Keratinocyte (primary cell): Measurements from ENCODE around the gene VPS13D.

Source experiments
- EZH2 ChIP-seq: IDR thresholded peaks from one replicate; pipeline ENCODE4 v1.6.1; 2012; ENCODE audit warnings: inconsistent platforms, mild to moderate bottlenecking, low read length, moderate library complexity
- TF ChIP-seq, protein P1 (sequence below), 3 experiments: IDR thresholded peaks in 1 of 3; conservative IDR thresholded peaks in 1 of 3; optimal IDR thresholded peaks in 1 of 3; 2 replicates in 2 of 3; 3 replicates in 1 of 3; pipeline versions ENCODE3 to v1.5.1; 2011; ENCODE audit warnings: low read length in 3 of 3, mild to moderate bottlenecking in 3 of 3, moderate library complexity in 2 of 3, control low read depth in 1 of 3, inconsistent platforms in 1 of 3; ENCODE audit not compliant: insufficient read depth in 2 of 3; ENCODE audit errors: extremely low read depth in 1 of 3

DNA sequence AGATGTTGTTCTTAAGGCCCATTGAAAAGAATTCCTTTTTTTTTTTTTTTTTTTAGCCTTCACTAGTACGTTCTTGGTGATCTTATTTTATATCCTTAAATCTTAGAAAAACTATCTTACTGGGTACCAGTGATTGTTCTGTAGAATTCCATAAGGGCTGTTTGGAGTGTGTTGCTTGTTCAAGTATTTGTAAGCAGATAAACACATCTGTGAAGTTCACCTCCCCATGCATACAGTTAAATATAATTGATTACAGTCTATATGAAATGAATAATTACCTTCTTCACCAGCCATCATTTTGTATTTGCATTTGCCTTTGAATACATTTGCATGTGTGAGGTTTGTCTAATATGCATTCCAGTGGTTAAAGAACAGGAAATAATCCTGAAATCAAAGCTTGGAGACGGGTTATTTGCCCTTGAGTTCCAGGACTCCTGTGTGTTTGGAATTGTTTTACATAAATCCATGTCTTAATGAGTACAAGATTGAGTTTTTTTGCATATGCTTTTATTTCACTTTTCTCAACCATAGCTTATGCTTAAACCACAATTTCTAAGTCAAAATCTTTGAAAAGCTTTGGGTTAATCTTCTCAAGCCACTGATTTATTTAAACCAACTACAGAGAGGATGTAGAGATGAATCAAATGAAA lies 73.1 kb downstream of the VPS13D start:
- TF ChIP-seq, protein P1, sequence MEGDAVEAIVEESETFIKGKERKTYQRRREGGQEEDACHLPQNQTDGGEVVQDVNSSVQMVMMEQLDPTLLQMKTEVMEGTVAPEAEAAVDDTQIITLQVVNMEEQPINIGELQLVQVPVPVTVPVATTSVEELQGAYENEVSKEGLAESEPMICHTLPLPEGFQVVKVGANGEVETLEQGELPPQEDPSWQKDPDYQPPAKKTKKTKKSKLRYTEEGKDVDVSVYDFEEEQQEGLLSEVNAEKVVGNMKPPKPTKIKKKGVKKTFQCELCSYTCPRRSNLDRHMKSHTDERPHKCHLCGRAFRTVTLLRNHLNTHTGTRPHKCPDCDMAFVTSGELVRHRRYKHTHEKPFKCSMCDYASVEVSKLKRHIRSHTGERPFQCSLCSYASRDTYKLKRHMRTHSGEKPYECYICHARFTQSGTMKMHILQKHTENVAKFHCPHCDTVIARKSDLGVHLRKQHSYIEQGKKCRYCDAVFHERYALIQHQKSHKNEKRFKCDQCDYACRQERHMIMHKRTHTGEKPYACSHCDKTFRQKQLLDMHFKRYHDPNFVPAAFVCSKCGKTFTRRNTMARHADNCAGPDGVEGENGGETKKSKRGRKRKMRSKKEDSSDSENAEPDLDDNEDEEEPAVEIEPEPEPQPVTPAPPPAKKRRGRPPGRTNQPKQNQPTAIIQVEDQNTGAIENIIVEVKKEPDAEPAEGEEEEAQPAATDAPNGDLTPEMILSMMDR (optimal IDR thresholded peaks at IDR 0.05 in 1 of 3, IDR thresholded peaks at IDR 0.05 in 1 of 3, conservative IDR thresholded peaks at IDR 0.05 in 1 of 3; ENCODE audit: extremely low read depth in 1 of 3, insufficient read depth in 2 of 3, low read length in 3 of 3) = no peak
- no peak for TF ChIP-seq EZH2
